Activated CD8-positive, alpha-beta memory T cell treated with anti-CD3 and anti-CD28 coated beads for 24 hours (primary cell): ENCODE measurements around the gene GABRB1.
"Not testable (repeated sequence)": the region's sequence is repeated elsewhere in the genome, so short reads cannot be mapped to it uniquely, and the experiment has no call there.

Experiments used
- DNase-seq: peaks from one replicate; pipeline ENCODE4 v3.0.0-alpha.2; 2020

Gene GABRB1

GRCh38 chr4:47326025-47326424 is 294.7 kb downstream of the GABRB1 start:
- no peak for DNase-seq

GRCh38 chr4:47330866-47331265 is 299.5 kb downstream of the GABRB1 start:
- no peak for DNase-seq

GRCh38 chr4:47334652-47335051 is 303.3 kb downstream of the GABRB1 start:
- DNase-seq, result no peak

GRCh38 chr4:47337893-47338292 is 306.5 kb downstream of the GABRB1 start:
- no peak for DNase-seq

GRCh38 chr4:47340914-47341313 is 309.5 kb downstream of the GABRB1 start:
- no peak for DNase-seq

- no peak for DNase-seq
Measured at GRCh38 chr4:47342796-47343195, 311.4 kb downstream of the GABRB1 start.

- DNase-seq, result no peak
Measured at GRCh38 chr4:47349326-47349725, 318.0 kb downstream of the GABRB1 start.

- no peak for DNase-seq
Measured at GRCh38 chr4:47355568-47355967, 324.2 kb downstream of the GABRB1 start.

- DNase-seq, result no peak
Measured at GRCh38 chr4:47359891-47360290, 328.5 kb downstream of the GABRB1 start.

GRCh38 chr4:47367761-47368160 is 336.4 kb downstream of the GABRB1 start:
- no peak for DNase-seq

- no peak for DNase-seq
Measured at GRCh38 chr4:47368211-47368610, 336.8 kb downstream of the GABRB1 start.

GRCh38 chr4:47372561-47372960 is 341.2 kb downstream of the GABRB1 start:
- no peak for DNase-seq

- no peak for DNase-seq
Measured at GRCh38 chr4:47373174-47373573, 341.8 kb downstream of the GABRB1 start.

GRCh38 chr4:47373709-47374108 is 342.3 kb downstream of the GABRB1 start:
- DNase-seq, result no peak

- no peak for DNase-seq
Measured at GRCh38 chr4:47374477-47374876, 343.1 kb downstream of the GABRB1 start.

- not testable (repeated sequence) for DNase-seq
Measured at GRCh38 chr4:47378021-47378530, 346.7 kb downstream of the GABRB1 start.

GRCh38 chr4:47381172-47381571 is 349.8 kb downstream of the GABRB1 start:
- no peak for DNase-seq

- no peak for DNase-seq
Measured at GRCh38 chr4:47382846-47383360, 351.5 kb downstream of the GABRB1 start.

- DNase-seq, result no peak
Measured at GRCh38 chr4:47383829-47384427, 352.6 kb downstream of the GABRB1 start.

GRCh38 chr4:47386146-47386545 is 354.8 kb downstream of the GABRB1 start:
- DNase-seq, result no peak

- no peak for DNase-seq
Measured at GRCh38 chr4:47386561-47387235, 355.3 kb downstream of the GABRB1 start.

GRCh38 chr4:47390428-47391125 is 359.2 kb downstream of the GABRB1 start:
- DNase-seq, result no peak

GRCh38 chr4:47391256-47391655 is 359.9 kb downstream of the GABRB1 start:
- DNase-seq, result no peak

GRCh38 chr4:47406408-47406807 is 375.0 kb downstream of the GABRB1 start:
- no peak for DNase-seq
